NCI-H2029 (cell line): Measurements from ENCODE around the gene SGCD.

Experiments used
- DNase-seq: peaks from one replicate; lab custom pipeline; 2025; lab: John Stamatoyannopoulos, UW

SGCD gene

GRCh38 chr5:156513123-156513815 lies 186.3 kb downstream of the SGCD start:
- no peak for DNase-seq

DNA sequence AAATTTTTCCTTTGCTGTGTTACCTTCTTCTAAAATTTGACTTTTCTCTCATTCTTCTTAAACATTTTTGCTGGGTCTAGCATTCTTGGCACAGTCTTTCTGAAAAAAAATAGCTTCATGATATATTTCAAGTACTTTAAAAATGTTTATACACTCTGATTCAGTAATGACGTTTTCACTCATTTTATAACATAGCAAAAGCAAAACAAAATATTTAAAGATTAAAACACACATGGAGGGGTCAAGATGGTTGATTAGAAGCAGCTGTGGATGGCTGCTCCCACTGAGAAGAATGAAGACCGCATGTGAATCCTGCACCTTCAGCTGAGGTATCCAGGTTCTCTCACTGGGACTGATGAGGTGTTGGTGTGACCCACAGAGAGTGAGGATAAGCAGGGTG lies 188.2 kb downstream of the SGCD start:
- no peak for DNase-seq

GRCh38 chr5:156515803-156516360 lies 188.9 kb downstream of the SGCD start:
- DNase-seq: no peak

GRCh38 chr5:156522651-156523529 lies 195.9 kb downstream of the SGCD start:
- DNase-seq: no peak

DNA sequence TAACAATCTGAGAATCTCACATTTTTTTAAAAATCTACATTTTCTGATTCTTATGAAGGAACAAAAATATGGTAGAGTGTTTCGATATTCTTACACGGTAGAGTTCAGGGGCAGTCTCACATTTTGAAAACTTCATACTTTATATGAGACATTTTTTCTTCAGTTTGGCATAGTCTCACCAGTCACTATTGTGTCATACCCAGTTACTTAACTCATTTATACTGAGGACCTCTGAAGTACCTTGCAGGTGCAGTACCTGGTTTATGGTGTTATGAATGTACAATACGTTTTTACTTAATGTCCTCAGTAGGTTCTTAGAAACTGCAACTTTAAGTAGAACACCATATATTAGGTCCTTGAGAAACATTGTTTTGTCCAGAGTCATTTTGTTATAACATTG lies 196.6 kb downstream of the SGCD start:
- no peak for DNase-seq

- no peak for DNase-seq
These were observed 199.3 kb downstream of the SGCD start for GRCh38 chr5:156526081-156526925.

DNA sequence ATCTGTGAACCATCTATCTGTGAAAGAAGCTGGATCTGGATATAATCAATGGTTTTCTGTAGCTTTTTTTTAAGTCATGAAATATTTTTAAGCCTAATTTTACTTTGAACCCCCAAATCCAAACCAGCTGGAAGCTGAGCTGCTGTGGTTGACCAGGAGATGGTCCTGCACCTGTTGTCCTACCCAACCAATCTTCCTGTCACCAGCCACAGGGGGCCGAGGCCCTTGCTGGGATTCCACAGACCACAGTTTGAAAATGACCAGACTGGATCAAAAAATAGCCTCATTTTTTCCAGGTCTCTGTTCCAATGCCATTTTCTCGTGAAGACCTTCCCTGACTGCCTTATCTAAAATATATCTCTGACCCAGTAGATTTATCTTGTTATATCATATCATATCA lies 200.6 kb downstream of the SGCD start:
- DNase-seq: no peak

- DNase-seq: no peak
These were observed 201.7 kb downstream of the SGCD start for GRCh38 chr5:156528673-156529072.

GRCh38 chr5:156529892-156530291 lies 202.9 kb downstream of the SGCD start:
- no peak for DNase-seq

GRCh38 chr5:156531199-156531598 lies 204.2 kb downstream of the SGCD start:
- no peak for DNase-seq

- DNase-seq: no peak
These were observed 206.0 kb downstream of the SGCD start for GRCh38 chr5:156532921-156533320.

DNA sequence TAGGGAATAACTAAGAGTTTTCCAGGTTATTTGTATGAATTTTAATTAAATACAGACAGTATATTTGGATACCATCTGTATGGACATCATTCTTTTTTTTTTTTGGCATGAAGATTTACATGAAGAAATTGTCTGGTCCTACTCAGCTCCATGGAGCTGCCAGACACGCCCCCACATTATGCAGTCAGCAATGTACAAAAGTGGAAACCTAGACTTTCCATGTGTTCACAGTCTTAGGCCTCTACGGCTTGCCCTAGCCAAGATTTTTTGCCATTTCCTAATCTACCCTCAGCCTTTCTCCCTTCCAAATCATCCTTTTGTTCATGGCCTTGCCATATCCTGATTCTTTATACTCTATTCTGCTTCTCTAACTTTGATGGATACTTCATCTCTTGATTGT lies 207.1 kb downstream of the SGCD start:
- DNase-seq: no peak

GRCh38 chr5:156534906-156535485 lies 208.0 kb downstream of the SGCD start:
- DNase-seq: no peak

DNA sequence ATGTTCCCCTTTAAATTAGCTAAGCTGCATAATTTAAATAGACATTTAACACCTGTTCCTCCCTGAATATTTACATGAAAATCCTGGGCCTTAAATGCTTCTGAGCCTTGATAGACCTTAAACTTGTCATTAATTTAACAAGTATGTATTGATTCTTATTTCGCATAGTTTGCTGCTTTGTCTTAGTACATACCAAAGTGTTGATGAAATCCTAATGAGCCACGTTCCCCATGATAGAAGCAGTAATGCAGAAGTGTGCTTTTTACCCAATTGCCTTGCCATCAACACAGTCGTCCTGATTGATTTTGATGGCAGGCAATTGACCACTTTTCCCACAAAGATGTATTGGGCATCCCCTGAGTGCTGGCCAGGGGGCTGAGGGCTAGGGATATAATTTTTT lies 213.5 kb downstream of the SGCD start:
- DNase-seq: no peak

- DNase-seq: no peak
These were observed 214.6 kb downstream of the SGCD start for GRCh38 chr5:156541582-156541981.

GRCh38 chr5:156543348-156544145 lies 216.6 kb downstream of the SGCD start:
- no peak for DNase-seq

- DNase-seq: no peak
These were observed 225.9 kb downstream of the SGCD start for GRCh38 chr5:156552855-156553358.

GRCh38 chr5:156556666-156557406 lies 229.9 kb downstream of the SGCD start:
- DNase-seq: no peak

GRCh38 chr5:156560002-156560401 lies 233.0 kb downstream of the SGCD start:
- DNase-seq: no peak

GRCh38 chr5:156561651-156562050 lies 234.7 kb downstream of the SGCD start:
- no peak for DNase-seq
